SK-N-SH treated with all-trans-retinoic acid at 6 μM for 48 hours (cell line): ENCODE measurements around the gene FBXW12.
A peak's percentile ranks its signal among the peaks of the same experiment; 100 is the strongest.

Source experiments
- ATAC-seq: fragments of 200-7000 bp; cut with Tn5 transposase; 3 replicates; pipeline ENCODE4 v1.9.1; 2020; ENCODE audit warnings: mild to moderate bottlenecking, moderate library complexity
- ARNTL ChIP-seq: fragments of 450-650 bp; formaldehyde crosslinking; IDR thresholded peaks from 2 replicates; pipeline ENCODE4 v1.5.0; 2020; ENCODE audit warnings: low read depth, mild to moderate bottlenecking, moderate library complexity, borderline replicate concordance
- BACH2 ChIP-seq: fragments of 250-450 bp; sonication (Bioruptor Pico); IDR thresholded peaks from 2 replicates; pipeline ENCODE4 v1.9.0; 2021; ENCODE audit warnings: mild to moderate bottlenecking, borderline replicate concordance
- CREB5 ChIP-seq: fragments of 250-450 bp; sonication (Bioruptor Pico); IDR thresholded peaks from 2 replicates; pipeline ENCODE4 v1.5.1; 2020; ENCODE audit warnings: low read depth, mild to moderate bottlenecking, moderate library complexity
- CSDC2 ChIP-seq: fragments of 250-450 bp; sonication (Bioruptor Pico); IDR thresholded peaks from 2 replicates; pipeline ENCODE4 v1.5.0; 2020; ENCODE audit warnings: mild to moderate bottlenecking, moderate library complexity
- CSRNP3 ChIP-seq: fragments of 250-450 bp; sonication (Bioruptor Pico); IDR thresholded peaks from 2 replicates; pipeline ENCODE4 v1.5.1; 2021; ENCODE audit warnings: mild to moderate bottlenecking, moderate library complexity
- ESRRG ChIP-seq: fragments of 250-450 bp; sonication (Bioruptor Pico); IDR thresholded peaks from 2 replicates; pipeline ENCODE4 v1.6.1; 2021; ENCODE audit warnings: mild to moderate bottlenecking
- GLIS3 ChIP-seq: fragments of 250-450 bp; sonication (Bioruptor Pico); IDR thresholded peaks from 2 replicates; pipeline ENCODE4 v1.5.0; 2020; ENCODE audit warnings: mild to moderate bottlenecking, moderate library complexity
- ISL1 ChIP-seq: fragments of 250-450 bp; sonication (Bioruptor Pico); IDR thresholded peaks from 2 replicates; pipeline ENCODE4 v2.1.2; 2022; ENCODE audit warnings: mild to moderate bottlenecking, moderate library complexity
- OSR1 ChIP-seq: fragments of 250-450 bp; sonication (Bioruptor Pico); IDR thresholded peaks from 2 replicates; pipeline ENCODE4 v1.8.0; 2022; ENCODE audit warnings: moderate library complexity, mild to moderate bottlenecking, inconsistent platforms
- PATZ1 ChIP-seq: fragments of 250-450 bp; sonication (Bioruptor Pico); IDR thresholded peaks from 2 replicates; pipeline ENCODE4 v1.8.0; 2020; ENCODE audit warnings: mild to moderate bottlenecking, moderate library complexity, borderline replicate concordance
- PPARA ChIP-seq: fragments of 250-450 bp; sonication (Bioruptor Pico); IDR thresholded peaks from 2 replicates; pipeline ENCODE4 v1.5.0; 2020; ENCODE audit warnings: mild to moderate bottlenecking, borderline replicate concordance
- RARB ChIP-seq: fragments of 250-450 bp; sonication (Bioruptor Pico); IDR thresholded peaks from 2 replicates; pipeline ENCODE4 v1.8.0; 2021; ENCODE audit warnings: mild to moderate bottlenecking, moderate library complexity
- SNAI2 ChIP-seq: fragments of 250-450 bp; sonication (Bioruptor Pico); IDR thresholded peaks from 2 replicates; pipeline ENCODE4 v1.5.0; 2020; ENCODE audit warnings: mild to moderate bottlenecking, moderate library complexity
- TOX ChIP-seq: fragments of 250-450 bp; sonication (Bioruptor Pico); IDR thresholded peaks from 2 replicates; pipeline ENCODE4 v1.8.0; 2021; ENCODE audit warnings: mild to moderate bottlenecking, moderate library complexity, borderline replicate concordance
- TSHZ2 ChIP-seq: fragments of 250-450 bp; sonication (Bioruptor Pico); IDR thresholded peaks from 2 replicates; pipeline ENCODE4 v1.5.0; 2020; ENCODE audit warnings: mild to moderate bottlenecking, moderate library complexity
- ZC3H10 ChIP-seq: fragments of 250-450 bp; sonication (Bioruptor Pico); IDR thresholded peaks from 2 replicates; pipeline ENCODE4 v1.5.1; 2021; ENCODE audit warnings: mild to moderate bottlenecking, moderate library complexity
- ZFP3 ChIP-seq: fragments of 250-450 bp; sonication (Bioruptor Pico); IDR thresholded peaks from 2 replicates; pipeline ENCODE4 v1.5.0; 2020; ENCODE audit warnings: mild to moderate bottlenecking, moderate library complexity
- ZFP30 ChIP-seq: fragments of 450-650 bp; formaldehyde crosslinking; IDR thresholded peaks from 2 replicates; pipeline ENCODE4 v1.5.0; 2022; ENCODE audit warnings: mild to moderate bottlenecking, moderate library complexity
- ZNF565 ChIP-seq: fragments of 450-650 bp; formaldehyde crosslinking; conservative IDR thresholded peaks from 2 replicates; pipeline ENCODE4 v1.5.0; 2020; ENCODE audit warnings: low read depth, mild to moderate bottlenecking, moderate library complexity
- ZNF70 ChIP-seq: fragments of 450-650 bp; formaldehyde crosslinking; IDR thresholded peaks from 2 replicates; pipeline ENCODE4 v1.5.0; 2020; ENCODE audit warnings: mild to moderate bottlenecking, moderate library complexity

FBXW12 gene

GRCh38 chr3:48414376-48415250, 42.6 kb downstream of the FBXW12 start:
- no peak for TF ChIP-seq CSDC2 (CRISPR knock-in tag)
- TF ChIP-seq ESRRG (CRISPR knock-in tag): no peak
- TF ChIP-seq PATZ1: no peak
- no peak for TF ChIP-seq GLIS3
- no peak for TF ChIP-seq ZC3H10 (CRISPR knock-in tag)
- no peak for TF ChIP-seq ZFP3 (CRISPR knock-in tag)
- TF ChIP-seq CREB5: no peak
- no peak for TF ChIP-seq ISL1
- no peak for TF ChIP-seq BACH2
- no peak for TF ChIP-seq PPARA (CRISPR knock-in tag)
- TF ChIP-seq TSHZ2 (CRISPR knock-in tag): no peak
- TF ChIP-seq CSRNP3 (CRISPR knock-in tag): no peak
- no peak for TF ChIP-seq ZNF70 (CRISPR knock-in tag)
- no peak for TF ChIP-seq SNAI2 (CRISPR knock-in tag)
- TF ChIP-seq ZNF565 (CRISPR knock-in tag): no peak
- no peak for ATAC-seq

GRCh38 chr3:48415251-48415953, 43.4 kb downstream of the FBXW12 start:
- no peak for TF ChIP-seq CREB5
- no peak for TF ChIP-seq CSRNP3 (CRISPR knock-in tag)
- no peak for TF ChIP-seq CSDC2 (CRISPR knock-in tag)
- TF ChIP-seq ESRRG (CRISPR knock-in tag): no peak
- no peak for TF ChIP-seq SNAI2 (CRISPR knock-in tag)
- TF ChIP-seq, all 23 proteins: peak for 0
- 0 out of 3 replicates have a peak, but pooled peaks have one; percentile 16 for ATAC-seq

- no peak for ATAC-seq
- TF ChIP-seq OSR1 (CRISPR knock-in tag): no peak
- no peak for TF ChIP-seq PPARA (CRISPR knock-in tag)
- no peak for TF ChIP-seq CREB5
- no peak for TF ChIP-seq ARNTL (CRISPR knock-in tag)
- no peak for TF ChIP-seq ESRRG (CRISPR knock-in tag)
- TF ChIP-seq ZFP30: no peak
- TF ChIP-seq TOX (CRISPR knock-in tag): no peak
- TF ChIP-seq RARB: no peak
- no peak for TF ChIP-seq GLIS3
- no peak for TF ChIP-seq ZC3H10 (CRISPR knock-in tag)
- TF ChIP-seq BACH2: no peak
- TF ChIP-seq SNAI2 (CRISPR knock-in tag): no peak
- no peak for TF ChIP-seq CSRNP3 (CRISPR knock-in tag)
Observed at GRCh38 chr3:48416091-48416505, 44.1 kb downstream of the FBXW12 start.
